NCI-H2171 (cell line): ENCODE measurements around the gene FGGY.

Experiments used
- DNase-seq: peaks from one replicate; lab custom pipeline; 2025; lab: John Stamatoyannopoulos, UW

The FGGY gene

GRCh38 chr1:59384443-59384842 is 87.5 kb downstream of the FGGY start:
- no peak for DNase-seq

DNA sequence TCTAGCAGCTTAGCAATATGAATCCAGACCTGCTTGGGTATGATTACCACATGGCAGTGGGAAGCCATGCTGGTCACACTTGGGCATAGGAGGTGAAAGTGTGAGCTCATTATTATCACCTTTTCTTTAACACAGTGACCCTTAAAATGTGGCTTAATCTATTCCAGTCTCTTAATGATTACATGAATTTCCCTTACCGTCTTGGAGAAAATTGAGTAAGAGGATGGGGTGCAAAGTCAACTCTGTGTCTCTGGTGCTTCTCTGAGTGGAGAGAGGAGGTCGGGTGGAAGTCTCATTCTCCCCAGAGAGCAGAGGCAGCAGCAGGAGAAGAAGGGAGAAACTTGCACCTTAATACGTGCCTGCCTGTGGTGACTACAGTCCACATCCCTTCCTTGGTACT is 91.3 kb downstream of the FGGY start:
- no peak for DNase-seq

- no peak for DNase-seq
Measured at GRCh38 chr1:59389847-59390246, 93.0 kb downstream of the FGGY start.

DNA sequence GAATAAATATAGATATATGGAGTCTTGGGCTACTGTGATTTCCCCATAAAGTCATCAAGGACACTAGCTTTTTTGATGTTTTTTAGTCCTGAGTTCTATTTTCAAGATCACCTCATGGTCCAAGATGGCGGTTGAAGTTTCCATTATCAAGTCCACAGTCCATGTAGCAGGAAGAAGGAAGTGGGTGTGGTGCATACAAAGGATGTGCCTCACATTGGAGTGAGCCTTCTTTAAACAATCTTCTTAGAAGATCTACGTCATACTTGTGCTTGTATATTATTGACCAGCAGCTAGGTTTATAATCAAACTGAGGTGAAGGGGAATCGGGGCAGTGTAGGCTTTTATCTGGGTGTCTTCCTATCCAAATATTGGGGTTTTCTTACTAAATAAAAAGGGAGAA is 93.4 kb downstream of the FGGY start:
- DNase-seq = no peak

DNA sequence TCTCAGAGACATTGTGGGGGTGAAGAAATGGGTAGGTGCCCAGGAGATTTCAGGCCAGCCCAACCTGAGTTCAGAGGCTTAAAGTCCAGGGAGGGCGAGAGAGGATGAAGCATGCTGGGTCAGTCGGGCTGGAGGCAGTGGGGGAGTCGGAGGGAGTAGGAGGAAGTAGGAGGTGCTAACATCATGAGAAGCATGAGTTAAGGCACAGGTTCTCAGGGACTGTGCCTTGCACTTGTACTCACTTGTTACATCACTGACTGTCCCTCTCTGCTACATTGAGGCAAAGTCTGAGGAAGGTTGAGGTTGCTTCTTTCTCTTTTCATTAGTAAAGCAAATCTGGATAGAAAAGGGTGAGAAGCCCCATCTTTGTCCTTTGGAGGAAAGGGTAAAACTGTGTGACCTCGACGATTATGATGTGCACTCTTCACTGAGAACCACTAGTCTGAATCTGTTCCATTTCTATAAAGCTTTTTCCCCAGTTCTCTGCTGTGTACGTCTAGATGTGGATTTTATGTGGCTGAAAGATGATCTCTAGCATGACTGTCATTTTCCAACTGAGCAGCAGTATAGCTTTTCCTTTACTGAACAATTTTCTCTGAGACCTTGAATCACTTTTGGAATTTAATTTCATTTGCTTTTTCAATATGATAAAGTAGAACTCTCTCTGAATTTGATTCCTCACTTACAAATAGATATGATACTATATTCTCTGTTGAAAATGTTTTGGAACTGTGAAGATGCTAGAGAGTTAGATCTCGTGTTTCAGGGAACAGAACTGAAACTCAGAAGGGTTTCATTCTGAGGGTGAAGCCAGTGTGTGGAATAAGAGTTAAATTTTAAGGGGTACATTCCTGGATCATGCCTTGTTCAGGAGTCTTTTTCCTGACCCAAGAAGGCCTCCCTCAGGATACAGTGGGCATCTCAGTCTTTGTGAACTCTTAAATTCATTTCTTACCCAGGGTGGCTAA is 94.6 kb downstream of the FGGY start:
- no peak for DNase-seq

DNA sequence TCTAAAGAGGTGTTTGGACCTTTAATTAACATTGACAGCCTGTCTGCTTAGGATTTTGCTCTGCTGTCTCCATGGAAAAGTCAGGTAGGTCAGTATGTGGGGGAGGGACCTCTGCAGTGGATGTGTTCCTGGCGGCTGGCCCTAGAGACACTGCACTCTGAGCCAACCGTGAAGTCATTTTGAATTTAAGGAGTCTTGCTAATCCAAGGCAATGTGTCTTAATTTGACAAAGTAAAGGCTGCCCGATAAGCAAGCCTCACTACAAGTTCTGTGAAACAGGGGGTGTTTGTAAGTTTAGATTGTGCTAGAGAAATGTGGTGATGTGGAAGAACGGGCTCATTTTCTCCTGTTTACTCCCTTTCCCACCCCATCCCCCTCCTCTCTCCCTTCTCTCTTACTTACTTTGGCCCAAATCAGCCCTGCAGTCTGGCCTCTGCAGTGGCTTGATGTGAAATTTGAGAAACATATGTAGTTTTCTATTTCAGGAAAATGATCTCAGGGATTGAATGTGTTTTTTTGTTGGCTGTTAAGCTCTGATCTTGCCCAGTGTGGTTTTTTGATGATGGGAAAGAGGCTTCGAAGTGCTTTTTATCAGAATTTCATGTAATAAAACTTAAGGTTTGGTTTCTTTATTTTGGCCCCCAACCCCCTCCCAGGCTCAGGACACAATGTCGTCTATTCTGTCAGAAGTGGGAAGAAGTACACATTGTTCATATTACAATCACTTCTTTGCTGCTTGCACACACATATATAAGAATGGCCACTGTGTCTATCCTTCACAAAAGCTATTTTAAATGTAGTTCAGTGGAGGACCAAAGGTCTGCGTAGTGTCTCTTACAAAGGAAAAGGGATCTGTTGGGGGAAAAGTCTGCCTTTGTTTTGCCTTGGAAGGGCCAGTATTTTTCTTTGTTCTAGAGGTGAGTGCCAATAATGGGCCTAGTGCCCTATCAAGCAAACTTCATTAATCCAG is 96.6 kb downstream of the FGGY start:
- peak; percentile 79 for DNase-seq

DNA sequence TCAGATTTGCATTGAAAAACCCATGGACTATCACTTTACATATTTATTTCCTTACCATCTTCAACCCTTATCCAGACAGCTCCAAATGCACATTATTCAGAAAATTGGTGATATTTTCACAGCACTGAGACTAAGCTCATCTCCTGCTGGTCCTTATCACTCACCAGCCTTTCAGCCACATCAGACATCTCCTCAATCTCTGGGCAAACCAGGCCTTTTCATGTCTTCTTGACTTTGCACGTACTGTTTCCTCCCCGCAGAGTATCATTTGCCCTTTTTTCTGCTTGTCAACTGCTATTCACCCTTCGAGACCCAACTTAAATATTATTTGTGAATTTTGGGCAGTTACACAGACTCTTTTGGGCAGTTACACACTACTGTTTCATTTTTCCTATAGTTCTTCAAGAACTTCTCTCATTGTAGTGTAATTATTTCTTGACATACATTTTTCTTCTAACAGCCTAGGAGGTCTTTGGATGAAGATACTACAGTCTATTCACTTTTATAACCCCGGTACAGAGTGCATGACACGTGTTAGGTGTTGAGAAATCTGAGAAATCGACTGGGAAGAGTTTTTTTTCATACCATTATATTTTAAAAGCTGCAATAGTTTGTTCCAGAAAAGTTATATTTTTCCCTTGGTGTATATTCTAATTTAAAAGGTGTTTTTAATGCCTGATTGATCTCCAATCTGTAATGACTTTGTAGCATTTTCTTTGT is 98.0 kb downstream of the FGGY start:
- no peak for DNase-seq

DNA sequence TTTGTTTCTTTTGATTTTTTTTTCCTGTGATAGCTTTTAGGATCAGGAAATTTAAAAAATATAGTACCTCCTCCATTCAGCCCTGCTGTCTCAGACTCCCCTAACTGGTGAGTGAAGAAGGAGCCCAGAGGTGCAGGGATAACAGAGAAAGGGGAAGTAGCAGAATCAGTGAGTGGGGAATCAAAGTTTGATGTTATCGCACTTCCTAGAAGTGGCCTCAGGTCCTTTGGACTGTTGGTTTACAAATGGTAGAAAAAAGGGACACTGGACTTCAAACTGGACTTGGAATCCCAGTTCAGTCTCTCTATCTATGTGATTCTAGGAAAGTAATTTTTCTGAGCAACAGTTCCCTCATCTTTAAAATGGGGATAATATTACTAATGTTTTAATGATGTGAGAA is 99.5 kb downstream of the FGGY start:
- no peak for DNase-seq

GRCh38 chr1:59397139-59397858 is 100.4 kb downstream of the FGGY start:
- no peak for DNase-seq

DNA sequence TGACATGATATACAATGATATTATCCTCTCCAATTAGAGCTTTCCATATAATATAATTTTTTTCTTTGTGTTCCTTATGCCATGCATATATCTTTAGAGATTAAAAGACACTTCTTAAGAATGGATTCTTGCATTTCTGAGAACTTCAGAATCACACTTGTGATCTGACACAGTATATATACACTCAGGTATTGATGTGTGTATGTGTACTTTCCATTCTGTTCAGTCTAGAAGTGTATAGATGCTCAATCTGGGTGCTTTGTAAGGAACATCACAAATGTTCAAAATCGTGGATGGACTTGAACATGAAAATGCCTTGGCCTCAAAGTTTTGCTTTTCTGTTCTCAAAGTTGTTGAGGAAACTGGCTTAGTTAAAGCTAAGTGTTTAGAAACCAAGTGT is 102.7 kb downstream of the FGGY start:
- no peak for DNase-seq

DNA sequence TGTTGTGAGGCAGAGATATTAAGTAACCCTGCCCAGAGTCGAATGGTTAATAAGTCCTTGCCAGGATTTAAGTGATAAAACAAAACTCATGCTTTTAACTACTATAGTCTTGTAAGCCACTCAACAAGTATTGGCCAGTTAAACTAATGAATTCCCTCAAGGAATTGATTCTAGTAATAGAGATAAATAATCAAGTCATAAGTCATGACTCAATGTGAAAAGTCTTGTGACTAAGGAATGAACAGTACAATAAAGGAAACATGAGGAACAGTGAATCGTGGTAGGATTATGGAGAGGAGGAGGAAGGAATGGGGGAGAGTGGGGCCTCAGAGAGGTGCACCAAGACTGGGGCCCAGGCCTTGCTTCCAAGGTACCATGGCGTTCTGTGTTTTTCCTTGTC is 104.7 kb downstream of the FGGY start:
- no peak for DNase-seq

- DNase-seq = no peak
Measured at GRCh38 chr1:59404796-59405195, 107.9 kb downstream of the FGGY start.

GRCh38 chr1:59406437-59407164 is 109.7 kb downstream of the FGGY start:
- no peak for DNase-seq

DNA sequence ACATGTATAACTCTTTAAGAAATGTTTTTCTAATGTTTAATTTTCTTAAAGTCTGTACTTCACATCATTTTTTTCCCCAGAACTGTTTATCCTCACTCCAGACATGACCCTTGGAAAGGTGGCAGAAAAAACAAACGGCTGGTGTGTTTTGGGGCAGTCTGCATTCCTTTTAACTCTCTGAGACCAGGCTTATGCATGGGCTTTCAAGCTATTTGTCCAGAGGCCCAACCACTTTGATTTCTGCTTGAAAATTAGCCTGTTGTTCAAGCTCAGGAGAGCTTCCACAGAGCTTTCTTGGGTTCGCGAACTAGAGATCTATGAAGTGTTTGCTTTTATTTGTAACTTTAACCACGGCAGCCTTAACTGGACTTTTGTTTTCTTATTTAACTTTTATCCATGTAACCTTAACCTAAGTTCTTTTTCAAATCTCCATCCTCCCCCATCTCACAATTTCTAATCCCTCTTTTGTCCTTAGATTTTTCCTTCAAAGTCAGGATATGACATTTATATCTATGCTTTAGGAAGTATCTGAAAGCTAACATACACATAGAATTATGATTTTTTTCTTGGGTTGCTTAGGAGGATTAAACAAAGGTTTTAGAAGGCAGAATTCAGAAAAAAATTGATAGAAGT is 111.8 kb downstream of the FGGY start:
- no peak for DNase-seq

DNA sequence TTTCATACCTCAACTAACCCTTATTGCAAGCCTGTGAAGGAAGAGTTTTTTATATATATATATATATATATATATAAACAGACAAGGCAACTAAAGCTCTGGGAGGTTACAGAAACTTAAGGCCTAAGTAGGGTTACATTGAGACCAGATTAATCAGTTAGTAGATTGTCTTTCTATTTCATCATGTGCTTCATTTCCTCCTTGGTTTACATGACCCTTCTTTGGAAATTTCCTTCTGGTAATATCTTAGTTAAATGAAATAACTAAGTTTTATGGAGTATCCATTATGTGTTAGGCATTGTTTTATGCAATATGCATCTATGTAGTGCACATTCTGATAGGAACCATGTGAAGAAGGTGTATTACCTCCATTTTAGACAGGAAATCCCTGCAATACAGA is 112.7 kb downstream of the FGGY start:
- DNase-seq = no peak

- no peak for DNase-seq
Measured at GRCh38 chr1:59409986-59410385, 113.1 kb downstream of the FGGY start.

DNA sequence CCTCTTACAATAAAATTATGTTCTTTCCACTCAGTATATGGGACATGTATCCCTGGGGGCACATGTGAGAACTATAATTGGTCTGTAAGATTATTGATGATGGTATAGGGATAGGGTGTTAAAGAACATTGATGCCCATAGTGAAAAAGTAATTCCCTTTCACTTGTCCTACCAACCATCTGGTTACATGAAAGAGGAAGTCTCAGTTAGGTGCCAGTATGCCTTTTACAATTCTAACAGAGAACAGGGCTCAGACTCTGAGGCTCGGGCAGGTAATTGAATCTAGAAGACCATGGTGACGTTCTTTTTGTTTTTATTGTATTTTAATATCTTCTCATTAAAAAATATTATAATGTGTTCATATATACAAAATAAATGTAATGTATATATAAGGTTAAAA is 113.6 kb downstream of the FGGY start:
- no peak for DNase-seq

DNA sequence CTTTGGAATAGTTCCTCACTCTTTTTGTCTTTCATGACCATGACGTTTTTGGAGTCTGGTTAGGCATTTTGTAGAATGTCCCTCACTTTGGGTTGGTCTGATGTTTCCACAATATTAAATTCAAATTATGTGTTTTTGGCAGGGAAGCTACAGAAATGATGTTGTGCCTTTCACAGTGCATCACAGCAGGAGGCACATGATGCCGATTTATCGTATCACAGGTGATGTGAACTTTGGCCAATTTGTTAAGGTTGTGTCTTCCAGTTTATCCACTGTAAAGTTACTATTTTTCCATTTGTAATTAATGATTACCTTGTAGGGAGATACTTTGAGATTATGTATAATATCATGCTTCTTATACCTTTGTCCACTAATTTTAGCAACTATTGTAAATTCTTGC is 114.3 kb downstream of the FGGY start:
- DNase-seq = no peak

GRCh38 chr1:59412718-59413326 is 115.9 kb downstream of the FGGY start:
- DNase-seq = no peak

DNA sequence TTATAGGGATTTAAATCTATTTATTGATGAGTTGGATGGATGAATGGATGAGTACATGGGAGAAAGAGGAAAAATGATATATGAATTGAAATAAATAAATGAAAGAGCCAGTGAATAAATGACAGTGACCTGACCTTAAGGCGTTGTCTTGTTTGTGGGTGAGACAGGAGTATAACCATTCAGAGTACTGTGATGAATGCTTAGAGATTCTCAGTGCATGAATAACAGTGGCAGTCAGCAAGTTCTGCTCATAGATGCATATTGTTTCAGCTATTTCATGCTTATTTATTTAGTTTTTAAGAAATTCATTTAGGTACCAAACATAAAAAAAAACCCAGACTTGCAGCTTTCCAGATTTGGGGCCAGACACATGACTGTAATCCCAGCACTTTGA is 116.4 kb downstream of the FGGY start:
- DNase-seq = no peak
